GM21360 (cell line): ENCODE results near the gene RBMS3.
"Not testable (repeated sequence)": the region's sequence is repeated elsewhere in the genome, so short reads cannot be mapped to it uniquely, and the experiment has no call there.

ENCODE experiments used
- ATAC-seq: cut with Tn5 transposase; IDR thresholded peaks from one replicate; pipeline ENCODE4 v1.9.1; 2021; ENCODE audit warnings: mild to moderate bottlenecking, moderate library complexity; ENCODE audit not compliant: unreplicated experiment

The RBMS3 gene

GRCh38 chr3:29473481-29474170 lies 192.8 kb downstream of the RBMS3 start:
- not testable (repeated sequence) for ATAC-seq

- no peak for ATAC-seq
Measured at GRCh38 chr3:29475305-29475840, 194.5 kb downstream of the RBMS3 start.

- no peak for ATAC-seq
Measured at GRCh38 chr3:29475854-29476253, 195.0 kb downstream of the RBMS3 start.

- ATAC-seq: no peak
Measured at GRCh38 chr3:29478611-29479010, 197.7 kb downstream of the RBMS3 start.

GRCh38 chr3:29481249-29481648 lies 200.4 kb downstream of the RBMS3 start:
- no peak for ATAC-seq

GRCh38 chr3:29481969-29482767 lies 201.3 kb downstream of the RBMS3 start:
- no peak for ATAC-seq

- ATAC-seq: no peak
Measured at GRCh38 chr3:29484633-29485032, 203.8 kb downstream of the RBMS3 start.

GRCh38 chr3:29486096-29486495 lies 205.2 kb downstream of the RBMS3 start:
- no peak for ATAC-seq

GRCh38 chr3:29486917-29487316 lies 206.0 kb downstream of the RBMS3 start:
- ATAC-seq: no peak

- no peak for ATAC-seq
Measured at GRCh38 chr3:29488922-29489321, 208.1 kb downstream of the RBMS3 start.

- no peak for ATAC-seq
Measured at GRCh38 chr3:29493109-29493508, 212.2 kb downstream of the RBMS3 start.

- ATAC-seq: no peak
Measured at GRCh38 chr3:29494305-29495036, 213.6 kb downstream of the RBMS3 start.

GRCh38 chr3:29497282-29497681 lies 216.4 kb downstream of the RBMS3 start:
- no peak for ATAC-seq

- ATAC-seq: no peak
Measured at GRCh38 chr3:29502771-29503170, 221.9 kb downstream of the RBMS3 start.

- ATAC-seq: no peak
Measured at GRCh38 chr3:29503314-29503713, 222.4 kb downstream of the RBMS3 start.

GRCh38 chr3:29503958-29504357 lies 223.1 kb downstream of the RBMS3 start:
- ATAC-seq: no peak

GRCh38 chr3:29506502-29506901 lies 225.6 kb downstream of the RBMS3 start:
- no peak for ATAC-seq

- no peak for ATAC-seq
Measured at GRCh38 chr3:29511701-29512100, 230.8 kb downstream of the RBMS3 start.

- ATAC-seq: no peak
Measured at GRCh38 chr3:29512641-29513040, 231.8 kb downstream of the RBMS3 start.

- ATAC-seq: no peak
Measured at GRCh38 chr3:29513236-29513635, 232.4 kb downstream of the RBMS3 start.

- no peak for ATAC-seq
Measured at GRCh38 chr3:29514170-29514569, 233.3 kb downstream of the RBMS3 start.
